AG04450 (cell line): Measurements from ENCODE around the gene IRAK3. TPM values are rescaled to one million over a fixed set of nuclear protein-coding genes. Genes with fewer than 3 reads are reported as not detected.

Experiments
- CTCF ChIA-PET: fragments of 300-600, 350-600 bp; formaldehyde crosslinking; extraction: SDS; loops from one replicate; lab custom pipeline; 2022; ENCODE audit warnings: antibody characterized with exemption, inconsistent platforms; lab: Charles Lee
- POLR2A ChIA-PET: fragments of 350-600 bp; formaldehyde crosslinking; extraction: SDS; loops from one replicate; lab custom pipeline; 2021; ENCODE audit warnings: antibody characterized with exemption, inconsistent platforms; lab: Yijun Ruan, JAX
- DNase-seq: peaks from one replicate; pipeline ENCODE4 v3.0.0-alpha.2; 2011; ENCODE audit warnings: low read depth, low spot score
- H3K27ac ChIP-seq: one replicate; pipeline ENCODE4 v1.5.1; 2012; ENCODE audit warnings: low read depth, low read length, control low read depth
- H3K27me3 ChIP-seq: one replicate; pipeline ENCODE4 v1.6.0; 2012; ENCODE audit warnings: low read length; ENCODE audit not compliant: control insufficient read depth, insufficient read depth
- H3K4me3 ChIP-seq: 2 replicates; pipeline ENCODE4 v1.5.1; 2011; ENCODE audit warnings: mild to moderate bottlenecking, low read depth, low read length, control low read depth
- H3K9me3 ChIP-seq: 2 replicates; pipeline ENCODE4 v1.5.1; 2012; ENCODE audit warnings: low read length; ENCODE audit not compliant: control insufficient read depth, insufficient read depth
- polyA plus RNA-seq: library from polyadenylated mRNA; depleted of rRNA; stranded (reverse); fragments of >200 nt; gene quantifications from 2 replicates; pipeline ENCODE4 v1.2.3, GENCODE V29; 2011
- TF ChIP-seq, protein P1 (sequence below): IDR thresholded peaks from 2 replicates; pipeline ENCODE4 v1.5.1; 2011; ENCODE audit warnings: low read depth, low read length, control low read depth, inconsistent platforms

The IRAK3 gene
- polyA plus RNA-seq, 1 experiment = 3.4 TPM

GRCh38 chr12:66152732-66153131 is 36.3 kb upstream of the IRAK3 start:
- ChIA-PET POLR2A (no interaction called here), CTCF (no interaction called here)
- no peak overlapping the region for H3K4me3 ChIP-seq
- TF ChIP-seq, protein P1, sequence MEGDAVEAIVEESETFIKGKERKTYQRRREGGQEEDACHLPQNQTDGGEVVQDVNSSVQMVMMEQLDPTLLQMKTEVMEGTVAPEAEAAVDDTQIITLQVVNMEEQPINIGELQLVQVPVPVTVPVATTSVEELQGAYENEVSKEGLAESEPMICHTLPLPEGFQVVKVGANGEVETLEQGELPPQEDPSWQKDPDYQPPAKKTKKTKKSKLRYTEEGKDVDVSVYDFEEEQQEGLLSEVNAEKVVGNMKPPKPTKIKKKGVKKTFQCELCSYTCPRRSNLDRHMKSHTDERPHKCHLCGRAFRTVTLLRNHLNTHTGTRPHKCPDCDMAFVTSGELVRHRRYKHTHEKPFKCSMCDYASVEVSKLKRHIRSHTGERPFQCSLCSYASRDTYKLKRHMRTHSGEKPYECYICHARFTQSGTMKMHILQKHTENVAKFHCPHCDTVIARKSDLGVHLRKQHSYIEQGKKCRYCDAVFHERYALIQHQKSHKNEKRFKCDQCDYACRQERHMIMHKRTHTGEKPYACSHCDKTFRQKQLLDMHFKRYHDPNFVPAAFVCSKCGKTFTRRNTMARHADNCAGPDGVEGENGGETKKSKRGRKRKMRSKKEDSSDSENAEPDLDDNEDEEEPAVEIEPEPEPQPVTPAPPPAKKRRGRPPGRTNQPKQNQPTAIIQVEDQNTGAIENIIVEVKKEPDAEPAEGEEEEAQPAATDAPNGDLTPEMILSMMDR = no peak
- no peaks in the 10 kb centered on the region for H3K9me3 ChIP-seq
- no peak for DNase-seq
- no peaks in the 10 kb centered on the region for H3K27me3 ChIP-seq
- H3K27ac ChIP-seq = no peak overlapping the region

GRCh38 chr12:66154776-66155175 is 34.2 kb upstream of the IRAK3 start:
- DNase-seq = no peak
- POLR2A ChIA-PET = no interaction called here
- TF ChIP-seq, protein P1 = no peak
- H3K9me3 ChIP-seq = no peaks in the 10 kb centered on the region
- CTCF ChIA-PET = interaction anchor here (2.3 kb wide), 1 partner anchor 10 kb away, joined by 5 read pairs; no protein-coding TSS in a partner anchor
- H3K27ac ChIP-seq = no peak overlapping the region
- no peaks in the 10 kb centered on the region for H3K27me3 ChIP-seq
- no peak overlapping the region for H3K4me3 ChIP-seq

DNA sequence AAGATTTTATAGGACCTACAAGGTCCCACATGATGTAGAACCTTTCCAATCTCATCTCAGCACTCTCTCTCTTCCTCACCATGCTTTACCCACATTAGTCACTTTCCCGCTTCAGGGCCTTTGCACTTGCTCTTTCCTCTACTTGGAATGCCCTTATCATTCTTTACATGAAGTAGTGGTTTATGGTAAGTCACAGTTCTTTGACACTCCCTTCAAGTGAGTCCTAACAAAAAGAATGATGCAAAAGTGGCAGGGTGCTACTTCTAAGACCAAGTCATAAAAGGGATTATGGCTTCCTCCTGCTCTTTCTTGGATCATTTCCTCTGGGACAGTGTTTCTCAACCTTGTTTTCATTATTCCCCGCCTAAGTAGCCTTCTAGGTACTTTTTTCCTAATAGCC is 32.4 kb upstream of the IRAK3 start:
- H3K9me3 ChIP-seq = peaks cover 9% of the 10 kb centered on the region; the same call in 1 of the 2 replicates
- POLR2A ChIA-PET = no interaction called here
- H3K4me3 ChIP-seq = no peak overlapping the region
- TF ChIP-seq, protein P1 = no peak
- no peak for DNase-seq
- CTCF ChIA-PET = interaction anchor here (1.1 to 2.3 kb wide), 2 partner anchors 12 to 13 kb away, joined by 4 to 5 read pairs; partner anchors contain the start of gene TMBIM4
- H3K27me3 ChIP-seq = no peaks in the 10 kb centered on the region
- H3K27ac ChIP-seq = no peak overlapping the region

DNA sequence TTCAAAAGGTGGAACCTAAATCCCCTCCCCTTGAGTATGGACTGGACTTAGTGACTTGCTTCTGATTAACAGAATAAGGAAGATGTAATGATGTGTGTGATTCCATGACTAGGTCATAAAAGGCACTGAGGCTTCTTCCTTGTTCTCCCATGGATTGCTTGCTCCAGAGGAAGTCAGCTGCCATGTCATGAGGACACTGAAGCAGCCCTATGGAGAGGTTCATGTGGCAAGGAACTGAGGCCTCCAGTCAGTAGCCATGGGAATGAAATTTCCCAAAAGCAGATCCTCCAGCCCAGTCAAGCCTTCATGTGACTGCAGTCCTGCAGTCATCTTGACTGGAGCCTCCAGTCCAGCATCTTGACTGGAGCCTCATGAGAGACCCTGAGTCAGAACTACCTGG is 29.9 kb upstream of the IRAK3 start:
- CTCF ChIA-PET = interaction anchor here (1.2 to 2.1 kb wide), 3 partner anchors 9 to 14 kb away, joined by 3 to 10 read pairs (median 8); partner anchors contain the start of gene TMBIM4

GRCh38 chr12:66160704-66161103 is 28.3 kb upstream of the IRAK3 start:
- TF ChIP-seq, protein P1 = no peak
- no peaks in the 10 kb centered on the region for H3K27me3 ChIP-seq

More for the DNA sequence above, 29.9 kb upstream of the IRAK3 start:
- H3K27me3 ChIP-seq = no peaks in the 10 kb centered on the region
- POLR2A ChIA-PET = interaction anchor here (1.1 to 2.5 kb wide), 2 partner anchors 10 to 28 kb away, joined by 4 to 8 read pairs; partner anchors contain the start of genes LLPH and TMBIM4
- peaks cover 9% of the 10 kb centered on the region; the same call in 1 of the 2 replicates for H3K9me3 ChIP-seq
- H3K27ac ChIP-seq = no peak overlapping the region
- DNase-seq = no peak
- no peak overlapping the region for H3K4me3 ChIP-seq
- TF ChIP-seq, protein P1 = no peak

More at GRCh38 chr12:66160704-66161103, 28.3 kb upstream of the IRAK3 start:
- DNase-seq = no peak
- POLR2A ChIA-PET = interaction anchor here (1.7 kb wide), 1 partner anchor 9 kb away, joined by 4 read pairs; the partner anchor contains the start of gene TMBIM4
- H3K4me3 ChIP-seq = no peak overlapping the region
- H3K9me3 ChIP-seq = peaks cover 12% of the 10 kb centered on the region
- CTCF ChIA-PET = interaction anchor here (0.6 kb wide), 2 partner anchors 9 to 728 kb away, joined by 3 read pairs; partner anchors contain the start of gene TMBIM4
- H3K27ac ChIP-seq = no peak overlapping the region
